AG04450 (cell line): ENCODE measurements around the gene SUSD5. TPM values are rescaled to one million over a fixed set of nuclear protein-coding genes. Genes with fewer than 3 reads are reported as not detected.
"Not testable (repeated sequence)": the region's sequence is repeated elsewhere in the genome, so short reads cannot be mapped to it uniquely, and the experiment has no call there.

ENCODE experiments used
- CTCF ChIA-PET: fragments of 300-600, 350-600 bp; formaldehyde crosslinking; extraction: SDS; loops from one replicate; lab custom pipeline; 2022; ENCODE audit warnings: antibody characterized with exemption, inconsistent platforms; lab: Charles Lee
- POLR2A ChIA-PET: fragments of 350-600 bp; formaldehyde crosslinking; extraction: SDS; loops from one replicate; lab custom pipeline; 2021; ENCODE audit warnings: antibody characterized with exemption, inconsistent platforms; lab: Yijun Ruan, JAX
- DNase-seq: peaks from one replicate; pipeline ENCODE4 v3.0.0-alpha.2; 2011; ENCODE audit warnings: low read depth, low spot score
- H3K27ac ChIP-seq: one replicate; pipeline ENCODE4 v1.5.1; 2012; ENCODE audit warnings: low read depth, low read length, control low read depth
- H3K27me3 ChIP-seq: one replicate; pipeline ENCODE4 v1.6.0; 2012; ENCODE audit warnings: low read length; ENCODE audit not compliant: control insufficient read depth, insufficient read depth
- H3K4me3 ChIP-seq: 2 replicates; pipeline ENCODE4 v1.5.1; 2011; ENCODE audit warnings: mild to moderate bottlenecking, low read depth, low read length, control low read depth
- H3K9me3 ChIP-seq: 2 replicates; pipeline ENCODE4 v1.5.1; 2012; ENCODE audit warnings: low read length; ENCODE audit not compliant: control insufficient read depth, insufficient read depth
- polyA plus RNA-seq: library from polyadenylated mRNA; depleted of rRNA; stranded (reverse); fragments of >200 nt; gene quantifications from 2 replicates; pipeline ENCODE4 v1.2.3, GENCODE V29; 2011
- TF ChIP-seq, protein P1 (sequence below): IDR thresholded peaks from 2 replicates; pipeline ENCODE4 v1.5.1; 2011; ENCODE audit warnings: low read depth, low read length, control low read depth, inconsistent platforms

SUSD5 gene
- polyA plus RNA-seq, 1 experiment = 1.8 TPM

DNA sequence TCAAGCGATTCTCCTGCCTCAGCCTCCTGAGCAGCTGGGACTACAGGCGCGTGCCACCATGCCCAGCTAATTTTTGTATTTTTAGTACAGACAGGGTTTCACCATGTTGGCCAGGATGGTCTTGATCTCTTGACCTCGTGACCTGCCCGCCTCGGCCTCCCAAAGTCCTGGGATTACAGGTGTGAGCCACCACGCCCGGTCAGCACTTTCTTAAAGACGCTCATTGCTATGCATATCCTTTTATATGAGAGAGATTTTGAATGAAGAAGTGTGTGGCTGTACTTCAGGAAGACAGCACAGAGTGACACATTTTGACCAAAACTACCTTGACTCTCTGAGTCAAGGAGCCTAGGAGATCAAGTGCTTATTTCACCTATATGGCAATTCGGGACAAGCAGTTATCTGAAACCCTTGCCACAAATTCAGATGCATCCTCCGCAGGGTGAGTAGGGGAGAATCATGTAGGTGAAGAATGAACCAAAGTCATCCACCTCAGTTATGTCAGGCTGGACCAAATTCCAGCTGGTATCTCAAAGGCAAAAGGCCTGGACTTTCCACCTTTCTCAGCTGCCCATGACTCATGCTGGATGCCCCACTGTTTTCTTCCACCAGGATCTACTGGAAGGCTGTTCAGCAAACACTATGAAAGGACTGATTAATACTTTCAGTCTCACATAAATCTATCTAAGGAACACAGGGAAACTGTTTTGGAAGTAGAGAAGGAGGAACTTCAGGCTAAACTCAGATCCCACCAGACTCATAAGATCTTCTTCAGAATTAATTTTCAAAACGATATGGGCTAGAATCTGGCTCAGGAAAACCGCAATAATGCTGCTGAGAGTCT, 31.9 kb downstream of the SUSD5 start:
- ChIA-PET CTCF (interaction anchor here (1.3 kb wide), 1 partner anchor 186 kb away, joined by 3 read pairs; no protein-coding TSS in a partner anchor), POLR2A (interaction anchor here (0.7 kb wide), 1 partner anchor 100 kb away, joined by 3 read pairs; no protein-coding TSS in a partner anchor)
- Histone ChIP-seq H3K27me3 (no peaks in the 10 kb centered on the region), H3K9me3 (no peaks in the 10 kb centered on the region), H3K4me3 (no peak overlapping the region), H3K27ac (no peak overlapping the region)
- TF ChIP-seq, protein P1, sequence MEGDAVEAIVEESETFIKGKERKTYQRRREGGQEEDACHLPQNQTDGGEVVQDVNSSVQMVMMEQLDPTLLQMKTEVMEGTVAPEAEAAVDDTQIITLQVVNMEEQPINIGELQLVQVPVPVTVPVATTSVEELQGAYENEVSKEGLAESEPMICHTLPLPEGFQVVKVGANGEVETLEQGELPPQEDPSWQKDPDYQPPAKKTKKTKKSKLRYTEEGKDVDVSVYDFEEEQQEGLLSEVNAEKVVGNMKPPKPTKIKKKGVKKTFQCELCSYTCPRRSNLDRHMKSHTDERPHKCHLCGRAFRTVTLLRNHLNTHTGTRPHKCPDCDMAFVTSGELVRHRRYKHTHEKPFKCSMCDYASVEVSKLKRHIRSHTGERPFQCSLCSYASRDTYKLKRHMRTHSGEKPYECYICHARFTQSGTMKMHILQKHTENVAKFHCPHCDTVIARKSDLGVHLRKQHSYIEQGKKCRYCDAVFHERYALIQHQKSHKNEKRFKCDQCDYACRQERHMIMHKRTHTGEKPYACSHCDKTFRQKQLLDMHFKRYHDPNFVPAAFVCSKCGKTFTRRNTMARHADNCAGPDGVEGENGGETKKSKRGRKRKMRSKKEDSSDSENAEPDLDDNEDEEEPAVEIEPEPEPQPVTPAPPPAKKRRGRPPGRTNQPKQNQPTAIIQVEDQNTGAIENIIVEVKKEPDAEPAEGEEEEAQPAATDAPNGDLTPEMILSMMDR = no peak
- DNase-seq = no peak

DNA sequence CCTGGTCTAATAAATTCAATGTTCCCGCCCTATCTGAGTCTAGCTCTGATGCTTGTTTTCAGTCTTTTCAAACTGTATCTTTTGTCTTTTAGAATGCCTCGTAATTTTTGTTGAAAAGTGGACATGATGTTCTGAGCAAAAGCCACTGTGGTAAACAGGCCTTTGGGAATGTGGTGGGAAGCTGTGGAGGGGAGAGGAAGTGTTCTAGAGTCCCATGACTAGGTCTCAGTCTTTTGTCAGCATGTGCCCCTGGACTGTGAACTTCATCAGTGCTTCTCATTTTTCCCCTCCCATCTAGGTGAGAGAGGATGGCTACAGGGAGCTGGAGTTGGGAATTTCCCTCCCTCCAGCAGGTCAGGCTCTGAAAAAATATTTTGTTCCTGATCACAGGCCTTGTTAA, 33.7 kb downstream of the SUSD5 start:
- ChIA-PET POLR2A (no interaction called here), CTCF (no interaction called here)
- DNase-seq = no peak
- Histone ChIP-seq H3K9me3 (no peaks in the 10 kb centered on the region), H3K4me3 (no peak overlapping the region), H3K27ac (no peak overlapping the region), H3K27me3 (no peaks in the 10 kb centered on the region)
- TF ChIP-seq, protein P1 = no peak

DNA sequence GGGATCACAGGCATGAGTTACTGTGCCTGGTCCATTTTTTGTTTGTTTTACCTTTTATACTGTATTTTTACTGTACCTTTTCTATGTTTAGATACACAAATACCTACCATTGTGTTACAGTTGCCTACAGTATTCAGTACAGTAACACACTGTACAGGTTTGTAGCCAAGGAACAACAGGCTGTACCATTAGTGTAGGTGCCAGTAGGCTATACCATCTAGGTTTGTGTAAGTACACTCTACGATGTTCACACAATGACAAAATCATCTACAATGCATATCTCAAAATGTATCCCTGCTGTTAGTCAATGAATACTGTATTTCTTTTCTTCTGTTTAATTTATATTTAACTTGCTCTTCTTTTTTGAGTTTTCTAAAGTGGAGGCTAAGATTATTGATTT, 37.0 kb downstream of the SUSD5 start:
- DNase-seq, H3K9me3 ChIP-seq, H3K27me3 ChIP-seq, CTCF ChIA-PET, H3K4me3 ChIP-seq, POLR2A ChIA-PET, H3K27ac ChIP-seq: not testable (repeated sequence)

- no peak overlapping the region for H3K27ac ChIP-seq
- TF ChIP-seq, protein P1 = no peak
- no peaks in the 10 kb centered on the region for H3K27me3 ChIP-seq
- DNase-seq = no peak
- no peak overlapping the region for H3K4me3 ChIP-seq
- ChIA-PET POLR2A (no interaction called here), CTCF (interaction anchor here (0.7 to 1.2 kb wide), 2 partner anchors 49 to 191 kb away, joined by 3 to 4 read pairs; no protein-coding TSS in a partner anchor)
- no peaks in the 10 kb centered on the region for H3K9me3 ChIP-seq
These were observed 37.4 kb downstream of the SUSD5 start for GRCh38 chr3:33181229-33181628.

DNA sequence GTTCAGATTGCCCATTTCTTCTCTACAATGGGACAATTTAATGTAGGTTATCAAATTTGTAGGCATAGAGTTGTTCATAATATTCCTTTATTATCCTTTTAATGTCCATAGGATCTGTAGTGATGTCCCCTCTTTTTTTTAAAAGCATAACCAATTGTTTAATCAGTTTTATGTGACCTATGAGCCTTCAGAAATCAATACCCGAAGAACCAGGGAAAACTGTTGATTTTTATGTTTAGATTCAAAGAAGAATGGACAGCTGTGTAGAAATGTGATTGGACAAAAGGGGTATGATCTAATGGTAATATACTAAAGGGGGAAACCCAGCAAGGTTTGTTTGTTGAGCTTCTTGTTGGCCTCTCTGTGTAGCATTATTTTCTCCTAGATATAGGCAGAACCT, 39.5 kb downstream of the SUSD5 start:
- CTCF ChIA-PET = interaction anchor here (1.0 kb wide), 1 partner anchor 608 kb away, joined by 3 read pairs; no protein-coding TSS in a partner anchor
- no peak for DNase-seq
- no peaks in the 10 kb centered on the region for H3K27me3 ChIP-seq
- H3K4me3 ChIP-seq = no peak overlapping the region
- POLR2A ChIA-PET = no interaction called here
- H3K27ac ChIP-seq = no peak overlapping the region
- H3K9me3 ChIP-seq = no peaks in the 10 kb centered on the region
- TF ChIP-seq, protein P1 = no peak
